Activated CD4-positive, alpha-beta T cell treated with anti-CD3 and anti-CD28 coated beads, Interleukin-2, amount 10 ng/mL, durations not matched to agents 24 days and 14 days (primary cell): Measurements from ENCODE around the gene KRT15. TPM values are rescaled to one million over a fixed set of nuclear protein-coding genes. Genes with fewer than 3 reads are reported as not detected.
A peak's percentile ranks its signal among the peaks of the same experiment; 100 is the strongest.
"Not testable (repeated sequence)": the region's sequence is repeated elsewhere in the genome, so short reads cannot be mapped to it uniquely, and the experiment has no call there.

Source experiments
- DNase-seq: peaks from one replicate; pipeline ENCODE4 v3.0.0; 2022
- H3K27ac Mint-ChIP-seq: one replicate; pipeline ENCODE4 v1.8.0; 2022; ENCODE audit warnings: mild to moderate bottlenecking, mixed read lengths
- H3K27me3 Mint-ChIP-seq: one replicate; pipeline ENCODE4 v1.8.0; 2022; ENCODE audit warnings: mixed read lengths
- H3K36me3 Mint-ChIP-seq: one replicate; pipeline ENCODE4 v1.8.0; 2022; ENCODE audit warnings: low read depth, mild to moderate bottlenecking, mixed read lengths
- H3K4me1 Mint-ChIP-seq: one replicate; pipeline ENCODE4 v1.8.0; 2021; ENCODE audit warnings: mixed read lengths
- H3K4me3 Mint-ChIP-seq: one replicate; pipeline ENCODE4 v1.8.0; 2022; ENCODE audit warnings: mild to moderate bottlenecking, moderate library complexity, mixed read lengths
- H3K9me3 Mint-ChIP-seq: one replicate; pipeline ENCODE4 v1.8.0; 2021; ENCODE audit warnings: mixed read lengths
- intact Hi-C: fragments of 100-400 bp; cut with micrococcal nuclease; formaldehyde crosslinking; loops from one replicate; pipeline ENCODE4 v1.15.1; 2023
- total RNA-seq: library from RNA; stranded (reverse); gene quantifications from 2 replicates; pipeline ENCODE4 v1.2.3, GENCODE V29; 2022

Gene KRT15
- total RNA-seq, 1 donor from 2014 or later = not detected

DNA sequence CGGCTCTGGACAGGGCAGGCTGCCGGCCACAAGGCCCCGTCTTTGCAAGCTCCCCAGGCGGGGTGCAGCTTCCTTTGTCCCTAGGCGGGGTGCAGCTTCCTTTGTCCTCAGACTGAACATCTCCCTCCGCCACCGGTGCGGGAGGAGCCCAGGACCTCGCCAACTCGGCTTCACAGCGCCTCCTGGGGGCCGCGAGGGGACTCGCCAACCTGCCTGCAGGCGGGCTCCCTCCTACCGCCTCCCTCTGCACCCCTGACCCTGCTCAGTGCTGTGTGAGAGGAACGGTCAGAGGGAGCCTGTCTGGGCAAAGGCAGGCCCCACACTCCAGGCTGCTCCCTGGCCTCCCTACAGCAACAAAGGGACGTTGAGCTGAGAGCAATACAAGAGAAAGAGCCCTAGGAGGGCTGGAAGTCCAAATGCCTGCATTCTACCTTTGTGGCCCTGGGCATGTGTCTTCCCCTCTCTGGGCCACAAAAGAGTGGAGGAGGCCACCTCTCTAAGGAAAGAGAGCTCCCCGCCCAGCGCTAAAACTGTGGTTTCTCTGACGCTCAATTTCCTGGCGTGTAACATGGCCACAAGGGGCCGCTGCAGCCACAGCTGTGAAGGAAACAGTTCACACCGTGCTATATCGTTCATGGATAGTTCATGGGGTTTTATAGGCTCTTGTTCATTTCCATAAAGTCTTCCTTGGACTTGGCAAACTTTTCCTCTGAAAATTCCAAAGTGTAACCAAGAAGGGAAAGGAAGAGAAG is 30.3 kb upstream of the KRT15 start:
- Mint-ChIP-seq H3K36me3 (peaks cover 4% of the 10 kb centered on the region), H3K27ac (peak overlapping the region; percentile 82), H3K27me3 (peaks cover 13% of the 10 kb centered on the region), H3K4me1 (peaks cover 19% of the 10 kb centered on the region), H3K4me3 (peak overlapping the region; percentile 66), H3K9me3 (peaks cover 12% of the 10 kb centered on the region)
- intact Hi-C loops = loop anchor here (1.0 to 10.0 kb wide), 6 partner anchors 30 to 744 kb away; no protein-coding TSS in a partner anchor
- DNase-seq = peak; percentile 95

DNA sequence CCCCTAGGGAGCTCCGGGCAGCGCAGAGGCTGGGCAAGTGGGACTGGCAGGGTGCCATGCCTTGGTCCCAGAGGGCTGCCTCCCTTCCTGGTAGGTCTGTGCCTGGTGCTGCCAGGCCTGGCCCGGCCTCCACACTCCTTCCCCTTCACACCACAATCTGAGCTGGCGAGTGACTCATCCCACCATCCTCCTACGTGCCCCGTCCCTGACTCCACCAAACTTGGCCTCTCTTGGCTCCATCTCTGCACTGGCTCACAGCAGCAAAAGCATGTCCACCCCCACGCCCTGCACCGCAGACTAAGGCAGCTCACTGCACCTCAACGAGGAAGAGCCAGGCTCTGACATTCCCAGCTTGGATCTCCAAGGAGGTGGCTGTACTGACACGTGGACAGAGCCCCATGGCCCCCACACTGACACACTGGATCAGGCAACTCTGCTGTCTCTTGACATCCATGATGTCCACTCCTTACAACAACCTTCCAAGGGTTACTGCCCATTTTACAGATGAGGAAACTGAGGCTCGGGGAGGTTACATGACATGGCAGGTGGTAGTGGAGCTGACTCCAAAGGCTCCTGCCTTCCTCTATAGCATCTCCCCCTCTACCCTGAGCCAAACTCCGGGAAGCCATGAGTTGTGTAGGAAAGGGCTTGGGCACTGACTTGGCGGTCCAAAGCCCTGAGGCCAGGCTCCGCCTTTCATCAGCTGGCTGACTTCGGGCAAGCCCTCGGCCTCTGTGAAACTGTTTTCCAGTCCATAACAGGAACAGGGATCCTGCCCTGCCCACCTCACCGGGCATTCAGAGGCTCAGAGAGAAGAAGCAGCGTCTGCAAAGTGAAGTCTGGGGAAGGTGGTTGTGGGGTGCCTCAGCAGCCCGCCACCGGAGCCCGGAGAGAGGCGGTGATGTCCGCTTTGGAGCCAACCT is 29.5 kb upstream of the KRT15 start:
- Mint-ChIP-seq H3K4me3 (peak overlapping the region; percentile 0), H3K9me3 (peaks cover 12% of the 10 kb centered on the region), H3K27ac (peak overlapping the region; percentile 67), H3K4me1 (peaks cover 19% of the 10 kb centered on the region), H3K27me3 (peaks cover 10% of the 10 kb centered on the region), H3K36me3 (peaks cover 4% of the 10 kb centered on the region)
- peak; percentile 73 for DNase-seq
- intact Hi-C loops = loop anchor here (2.0 to 10.0 kb wide), 4 partner anchors 31 to 743 kb away; no protein-coding TSS in a partner anchor

GRCh38 chr17:41547378-41547841 is 28.7 kb upstream of the KRT15 start:
- Mint-ChIP-seq H3K36me3 (peaks cover 4% of the 10 kb centered on the region), H3K4me3 (no peak overlapping the region), H3K4me1 (peaks cover 19% of the 10 kb centered on the region), H3K27me3 (peaks cover 6% of the 10 kb centered on the region), H3K9me3 (peaks cover 12% of the 10 kb centered on the region), H3K27ac (no peak overlapping the region)
- no peak for DNase-seq
- intact Hi-C loops = loop anchor here (5.0 to 10.0 kb wide), 2 partner anchors 145 to 743 kb away; no protein-coding TSS in a partner anchor

- Mint-ChIP-seq H3K4me3 (no peak overlapping the region), H3K36me3 (peaks cover 4% of the 10 kb centered on the region), H3K9me3 (peaks cover 12% of the 10 kb centered on the region), H3K27me3 (peaks cover 6% of the 10 kb centered on the region), H3K4me1 (peaks cover 19% of the 10 kb centered on the region), H3K27ac (no peak overlapping the region)
- intact Hi-C loops = loop anchor here (5.0 to 10.0 kb wide), 2 partner anchors 145 to 742 kb away; no protein-coding TSS in a partner anchor
- DNase-seq = no peak
Observed at GRCh38 chr17:41546819-41547218, 28.1 kb upstream of the KRT15 start.

GRCh38 chr17:41545829-41546410 is 27.2 kb upstream of the KRT15 start:
- peaks cover 12% of the 10 kb centered on the region for H3K9me3 Mint-ChIP-seq
- DNase-seq = no peak
- H3K36me3 Mint-ChIP-seq = peaks cover 4% of the 10 kb centered on the region
- peaks cover 9% of the 10 kb centered on the region for H3K27me3 Mint-ChIP-seq
- intact Hi-C loops = loop anchor here (5.0 to 10.0 kb wide), 2 partner anchors 144 to 741 kb away; no protein-coding TSS in a partner anchor
- no peak overlapping the region for H3K4me3 Mint-ChIP-seq
- H3K27ac Mint-ChIP-seq = no peak overlapping the region
- peaks cover 19% of the 10 kb centered on the region for H3K4me1 Mint-ChIP-seq

GRCh38 chr17:41544935-41545334 is 26.2 kb upstream of the KRT15 start:
- H3K4me3 Mint-ChIP-seq = no peak overlapping the region
- peaks cover 12% of the 10 kb centered on the region for H3K9me3 Mint-ChIP-seq
- H3K36me3 Mint-ChIP-seq = peaks cover 4% of the 10 kb centered on the region
- peaks cover 19% of the 10 kb centered on the region for H3K4me1 Mint-ChIP-seq
- no peak for DNase-seq
- no peak overlapping the region for H3K27ac Mint-ChIP-seq
- intact Hi-C loops = loop anchor here (5.0 to 10.0 kb wide), 2 partner anchors 143 to 740 kb away; no protein-coding TSS in a partner anchor
- H3K27me3 Mint-ChIP-seq = peaks cover 9% of the 10 kb centered on the region

DNA sequence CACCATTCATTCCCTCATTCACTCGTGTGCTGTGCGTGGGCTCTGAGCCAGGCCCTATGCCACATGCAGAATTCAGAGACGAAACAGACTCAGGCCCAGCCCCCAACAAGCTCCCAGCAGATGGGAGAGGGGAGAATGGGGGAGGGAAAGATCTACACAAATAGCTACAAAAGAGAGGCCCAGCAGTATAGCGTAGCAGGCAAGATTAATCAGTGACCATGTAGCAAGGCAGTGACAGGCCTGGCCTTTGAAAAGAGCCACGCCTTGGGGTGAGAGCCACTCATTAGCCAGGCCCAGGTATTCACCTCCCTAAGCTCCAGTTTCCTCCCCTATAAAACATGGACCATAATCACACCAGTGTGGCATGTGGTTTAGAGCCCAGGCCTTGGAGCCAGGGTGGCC is 25.8 kb upstream of the KRT15 start:
- H3K27me3 Mint-ChIP-seq = peaks cover 9% of the 10 kb centered on the region
- H3K27ac Mint-ChIP-seq = no peak overlapping the region
- H3K9me3 Mint-ChIP-seq = peaks cover 12% of the 10 kb centered on the region
- no peak overlapping the region for H3K4me3 Mint-ChIP-seq
- H3K36me3 Mint-ChIP-seq = peaks cover 4% of the 10 kb centered on the region
- peaks cover 19% of the 10 kb centered on the region for H3K4me1 Mint-ChIP-seq
- intact Hi-C loops = loop anchor here (10.0 kb wide), 1 partner anchor 740 kb away; no protein-coding TSS in a partner anchor
- DNase-seq = no peak

GRCh38 chr17:41542786-41543185 is 24.1 kb upstream of the KRT15 start:
- H3K4me1 Mint-ChIP-seq, H3K27ac Mint-ChIP-seq, DNase-seq, H3K4me3 Mint-ChIP-seq, H3K27me3 Mint-ChIP-seq, H3K36me3 Mint-ChIP-seq: not testable (repeated sequence)
- intact Hi-C loops = loop anchor here (10.0 kb wide), 1 partner anchor 738 kb away; no protein-coding TSS in a partner anchor
- peaks cover 12% of the 10 kb centered on the region for H3K9me3 Mint-ChIP-seq

GRCh38 chr17:41542357-41542756 is 23.7 kb upstream of the KRT15 start:
- H3K4me3 Mint-ChIP-seq = no peak overlapping the region
- H3K4me1 Mint-ChIP-seq = no peaks in the 10 kb centered on the region
- H3K9me3 Mint-ChIP-seq = peaks cover 10% of the 10 kb centered on the region
- H3K27me3 Mint-ChIP-seq = peaks cover 8% of the 10 kb centered on the region
- no peak overlapping the region for H3K27ac Mint-ChIP-seq
- DNase-seq = no peak
- peaks cover 4% of the 10 kb centered on the region for H3K36me3 Mint-ChIP-seq
- intact Hi-C loops = loop anchor here (10.0 kb wide), 1 partner anchor 738 kb away; no protein-coding TSS in a partner anchor

GRCh38 chr17:41540921-41541625 is 22.4 kb upstream of the KRT15 start:
- Mint-ChIP-seq H3K27me3 (peaks cover 8% of the 10 kb centered on the region), H3K36me3 (no peaks in the 10 kb centered on the region), H3K4me3 (no peak overlapping the region), H3K4me1 (no peaks in the 10 kb centered on the region), H3K27ac (no peak overlapping the region), H3K9me3 (no peaks in the 10 kb centered on the region)
- intact Hi-C loops = loop anchor here (10.0 kb wide), 1 partner anchor 736 kb away; no protein-coding TSS in a partner anchor
- DNase-seq = no peak

DNA sequence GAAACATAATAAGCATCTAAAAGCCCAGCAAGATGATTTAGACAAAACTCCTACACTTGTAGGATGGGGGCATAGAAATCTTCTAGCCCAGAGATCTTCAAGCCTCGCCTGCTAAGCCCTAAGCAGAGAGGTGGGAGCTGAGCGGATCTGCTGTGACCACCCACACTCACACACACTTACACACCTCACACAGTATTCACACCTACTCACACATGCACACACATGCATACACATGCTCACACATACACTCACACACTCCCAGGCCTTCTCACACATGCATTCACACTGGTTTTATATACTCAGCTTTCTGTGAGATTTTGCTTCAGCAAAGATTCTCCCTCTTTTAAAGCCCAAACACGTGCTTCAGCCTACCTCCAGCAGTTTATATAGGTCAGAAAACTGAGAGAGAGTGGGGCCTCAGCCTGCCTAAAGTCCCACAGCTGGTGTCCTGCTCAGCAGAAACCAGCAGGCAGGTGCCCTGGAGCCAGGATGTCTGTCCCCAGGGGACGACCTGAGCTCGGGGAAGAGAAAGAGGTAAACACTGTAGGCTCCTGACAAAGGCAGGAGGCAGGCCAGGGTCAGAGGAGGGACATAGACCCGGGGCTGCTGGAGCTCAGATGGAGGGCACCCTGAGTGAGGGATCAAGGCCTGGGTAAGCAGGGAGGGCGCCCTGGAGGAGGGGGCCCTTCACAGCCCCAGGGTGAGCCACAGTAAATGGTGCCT is 21.4 kb upstream of the KRT15 start:
- Mint-ChIP-seq H3K4me1 (no peaks in the 10 kb centered on the region), H3K36me3 (no peaks in the 10 kb centered on the region), H3K27ac (no peak overlapping the region), H3K4me3 (no peak overlapping the region), H3K27me3 (peaks cover 8% of the 10 kb centered on the region), H3K9me3 (no peaks in the 10 kb centered on the region)
- intact Hi-C loops = loop anchor here (10.0 kb wide), 1 partner anchor 735 kb away; no protein-coding TSS in a partner anchor
- DNase-seq = no peak

- Mint-ChIP-seq H3K27ac (no peak overlapping the region), H3K4me1 (no peaks in the 10 kb centered on the region), H3K36me3 (no peaks in the 10 kb centered on the region), H3K9me3 (no peaks in the 10 kb centered on the region), H3K27me3 (peaks cover 9% of the 10 kb centered on the region), H3K4me3 (no peak overlapping the region)
- intact Hi-C loops = no loop called here
- DNase-seq = no peak
Observed at GRCh38 chr17:41539071-41539492, 20.4 kb upstream of the KRT15 start.
